H1 (cell line): ENCODE measurements around the gene KLHL30. TPM values are rescaled to one million over a fixed set of nuclear protein-coding genes. Genes with fewer than 3 reads are reported as not detected.
A peak's percentile ranks its signal among the peaks of the same experiment; 100 is the strongest.

Source experiments
- CTCF ChIA-PET: fragments of 300-600 bp; sonication (Branson Sonifier 250); formaldehyde crosslinking; loops from one replicate; lab custom pipeline; 2021; ENCODE audit not compliant: partially characterized antibody; lab: Charles Lee
- POLR2A ChIA-PET: fragments of 300-600 bp; sonication (Branson Sonifier 250); formaldehyde crosslinking; loops from one replicate; lab custom pipeline; 2021; ENCODE audit warnings: inconsistent platforms; ENCODE audit not compliant: partially characterized antibody; lab: Charles Lee
- DNase-seq, 2 experiments: peaks; one replicate each; pipeline versions ENCODE4 v3.0.0 to v3.0.0-alpha.2; 2010 to 2022; ENCODE audit warnings: low spot score in 2 of 2, low read depth in 1 of 2, mixed read lengths in 1 of 2
- FAIRE-seq: peaks from 2 replicates; lab custom pipeline; 2011; peaks lifted over from hg19 to GRCh38; lab: Jason Lieb, UNC
- H2AFZ ChIP-seq: 2 replicates; pipeline ENCODE4 v1.8.1; 2012; ENCODE audit warnings: low read length, inconsistent platforms
- H2AK5ac ChIP-seq: 2 replicates; pipeline ENCODE4 v1.6.1; 2013; ENCODE audit warnings: low read depth, low read length
- H2BK120ac ChIP-seq: replicated peaks from 2 replicates; pipeline ENCODE3; 2013; ENCODE audit warnings: low read depth, low read length, inconsistent platforms
- H2BK12ac ChIP-seq: 2 replicates; pipeline ENCODE4 v1.6.1; 2013; ENCODE audit warnings: low read depth, low read length
- H2BK15ac ChIP-seq: 2 replicates; pipeline ENCODE4 v1.6.1; 2013; ENCODE audit warnings: low read length
- H2BK20ac ChIP-seq: 2 replicates; pipeline ENCODE4 v1.6.1; 2013; ENCODE audit warnings: low read length
- H2BK5ac ChIP-seq: 2 replicates; pipeline ENCODE4 v1.6.1; 2013; ENCODE audit warnings: low read depth, low read length
- H3K14ac ChIP-seq: 2 replicates; pipeline ENCODE4 v1.6.1; 2013; ENCODE audit warnings: inconsistent platforms; ENCODE audit not compliant: insufficient read length
- H3K18ac ChIP-seq: 2 replicates; pipeline ENCODE4 v1.6.1; 2013; ENCODE audit warnings: low read length; ENCODE audit errors: extremely low read depth
- H3K23ac ChIP-seq: 2 replicates; pipeline ENCODE4 v1.6.1; 2013; ENCODE audit warnings: inconsistent platforms; ENCODE audit not compliant: insufficient read length
- H3K23me2 ChIP-seq: 2 replicates; pipeline ENCODE4 v1.6.1; 2013; ENCODE audit warnings: low read depth, low read length
- H3K27ac ChIP-seq: 2 replicates; pipeline ENCODE4 v1.6.1; 2011; ENCODE audit warnings: low read depth, low read length, inconsistent platforms
- H3K27me3 ChIP-seq, 4 experiments: replicated peaks in 1 of 4; 1 replicate in 1 of 4; 2 replicates in 3 of 4; pipeline versions ENCODE4 v1.6.1 to v1.8.1; 2011 to 2013; ENCODE audit warnings: low read length in 3 of 4, mild to moderate bottlenecking in 3 of 4, inconsistent platforms in 2 of 4, mixed read lengths in 2 of 4, moderate library complexity in 1 of 4; ENCODE audit not compliant: control insufficient read depth in 3 of 4, insufficient read depth in 3 of 4; ENCODE audit errors: extremely low read depth in 1 of 4
- H3K36me3 ChIP-seq, 4 experiments: 2 replicates each; pipeline versions ENCODE4 v1.6.1 to v1.8.1; 2011 to 2013; ENCODE audit warnings: mild to moderate bottlenecking in 4 of 4, low read length in 3 of 4, moderate library complexity in 2 of 4, control low read depth in 1 of 4, inconsistent platforms in 1 of 4; ENCODE audit not compliant: insufficient read depth in 4 of 4, control insufficient read depth in 2 of 4
- H3K4ac ChIP-seq: replicated peaks from 2 replicates; pipeline ENCODE3; 2013; ENCODE audit warnings: low read length, low read depth, mixed read lengths, inconsistent platforms; ENCODE audit not compliant: insufficient read length
- H3K4me1 ChIP-seq, 4 experiments: replicated peaks in 1 of 4; 1 replicate in 1 of 4; 2 replicates in 3 of 4; pipeline versions ENCODE4 v1.6.1 to v1.8.1; 2011 to 2013; ENCODE audit warnings: low read length in 3 of 4, inconsistent platforms in 2 of 4, mixed read lengths in 1 of 4; ENCODE audit not compliant: insufficient read depth in 4 of 4, control insufficient read depth in 3 of 4
- H3K4me2 ChIP-seq, 2 experiments: 2 replicates each; pipeline versions ENCODE4 v1.6.1 to v1.8.1; 2011 to 2013; ENCODE audit warnings: low read depth in 2 of 2, low read length in 2 of 2, control low read depth in 1 of 2, inconsistent platforms in 1 of 2, mild to moderate bottlenecking in 1 of 2; ENCODE audit not compliant: insufficient read depth in 1 of 2
- H3K4me3 ChIP-seq, 4 experiments: fragments of 200-600, 300-600 bp in 1 of 4; sonication (generic), shearing (Covaris generic), sonication (Bioruptor Twin) in 1 of 4; 2 replicates each; pipeline versions ENCODE4 v1.5.1 to v1.8.1; 2011 to 2016; ENCODE audit warnings: low read length in 4 of 4, low read depth in 3 of 4, control low read depth in 2 of 4, inconsistent platforms in 2 of 4, mild to moderate bottlenecking in 2 of 4, mixed read lengths in 1 of 4, moderate library complexity in 1 of 4; ENCODE audit not compliant: insufficient read depth in 2 of 4; ENCODE audit errors: extremely low read depth in 1 of 4
- H3K56ac ChIP-seq: replicated peaks from 2 replicates; pipeline ENCODE3; 2013; ENCODE audit warnings: low read depth, mild to moderate bottlenecking, mixed read lengths, low read length, inconsistent platforms; ENCODE audit not compliant: insufficient read length
- H3K79me1 ChIP-seq: 2 replicates; pipeline ENCODE4 v1.6.1; 2013; ENCODE audit warnings: low read depth, low read length, control low read depth
- H3K79me2 ChIP-seq, 2 experiments: 2 replicates each; pipeline versions ENCODE4 v1.6.1 to v1.8.1; 2012 to 2013; ENCODE audit warnings: low read length in 2 of 2, mild to moderate bottlenecking in 2 of 2, inconsistent platforms in 1 of 2; ENCODE audit not compliant: insufficient read depth in 2 of 2, control insufficient read depth in 1 of 2
- H3K9ac ChIP-seq, 4 experiments: replicated peaks in 1 of 4; 1 replicate in 1 of 4; 2 replicates in 3 of 4; pipeline versions ENCODE4 v1.6.1 to v1.8.1; 2011 to 2013; ENCODE audit warnings: low read depth in 3 of 4, low read length in 3 of 4, control low read depth in 2 of 4, mild to moderate bottlenecking in 2 of 4, moderate library complexity in 2 of 4, inconsistent platforms in 1 of 4; ENCODE audit errors: extremely low read depth in 1 of 4
- H3K9me3 ChIP-seq, 2 experiments: 2 replicates each; pipeline versions ENCODE4 v1.6.1 to v1.8.1; 2012 to 2013; ENCODE audit warnings: mild to moderate bottlenecking in 2 of 2, moderate library complexity in 2 of 2, control low read depth in 1 of 2, inconsistent platforms in 1 of 2, low read depth in 1 of 2, low read length in 1 of 2, mixed read lengths in 1 of 2; ENCODE audit not compliant: insufficient read depth in 2 of 2
- H4K20me1 ChIP-seq, 2 experiments: replicated peaks in 1 of 2; 2 replicates each; pipeline versions ENCODE3 to v1.8.1; 2011 to 2013; ENCODE audit warnings: inconsistent platforms in 2 of 2, low read length in 2 of 2, mild to moderate bottlenecking in 1 of 2; ENCODE audit not compliant: insufficient read depth in 2 of 2, control insufficient read depth in 1 of 2
- H4K5ac ChIP-seq: 2 replicates; pipeline ENCODE4 v1.6.1; 2013; ENCODE audit warnings: low read length, low read depth, mixed read lengths, inconsistent platforms; ENCODE audit not compliant: insufficient read length
- H4K8ac ChIP-seq: 2 replicates; pipeline ENCODE4 v1.8.0; 2013; ENCODE audit warnings: mild to moderate bottlenecking, moderate library complexity, low read length, inconsistent platforms; ENCODE audit not compliant: insufficient read depth; ENCODE audit errors: extremely low read depth
- H4K91ac ChIP-seq: replicated peaks from 2 replicates; pipeline ENCODE3; 2013; ENCODE audit warnings: low read length, mixed read lengths, inconsistent platforms; ENCODE audit not compliant: insufficient read length
- WGBS, 2 experiments: shearing (Covaris generic) in 1 of 2; methylation state at CpG; one replicate each; pipeline versions ENCODE4 v1.1.6 to v1.1.7; 2013 to 2015; ENCODE audit warnings: low lambda C conversion rate in 2 of 2, mixed read lengths in 2 of 2, inconsistent platforms in 1 of 2, low coverage in 1 of 2, missing lambda C conversion rate in 1 of 2; ENCODE audit not compliant: insufficient replicate concordance in 2 of 2, insufficient coverage in 1 of 2, insufficient read length in 1 of 2; ENCODE audit errors: extremely low coverage in 1 of 2, missing lambda C conversion rate in 1 of 2; 5-methylcytosine and 5-hydroxymethylcytosine counted together
- polyA plus RNA-seq, 7 experiments: library from polyadenylated mRNA; depleted of rRNA in 3 of 7; stranded (reverse) in 5 of 7; unstranded in 2 of 7; fragments of >200 nt in 5 of 7; fragments of 200-250 nt in 2 of 7; gene quantifications; 1 replicate in 5 of 7; 2 replicates in 1 of 7; 4 replicates in 1 of 7; pipeline versions ENCODE4 v1.2.1 to v1.2.3, GENCODE V29; 2011 to 2013; ENCODE audit warnings: missing spikeins in 2 of 7, mixed read lengths in 2 of 7
- total RNA-seq: library from RNA; stranded (reverse); fragmentation: NEBNext Ultra II Directional; extraction: Animal tissue kit (Norgen Biotek cat#: 25700); gene quantifications from 2 replicates; pipeline ENCODE4 v1.2.1, GENCODE V29; 2021

Gene KLHL30
- total and polyA plus RNA-seq, 2 of the 8 experiments (the other 6 are each of a cell fraction or from before 2014, with no cell fraction given) = not detected

DNA sequence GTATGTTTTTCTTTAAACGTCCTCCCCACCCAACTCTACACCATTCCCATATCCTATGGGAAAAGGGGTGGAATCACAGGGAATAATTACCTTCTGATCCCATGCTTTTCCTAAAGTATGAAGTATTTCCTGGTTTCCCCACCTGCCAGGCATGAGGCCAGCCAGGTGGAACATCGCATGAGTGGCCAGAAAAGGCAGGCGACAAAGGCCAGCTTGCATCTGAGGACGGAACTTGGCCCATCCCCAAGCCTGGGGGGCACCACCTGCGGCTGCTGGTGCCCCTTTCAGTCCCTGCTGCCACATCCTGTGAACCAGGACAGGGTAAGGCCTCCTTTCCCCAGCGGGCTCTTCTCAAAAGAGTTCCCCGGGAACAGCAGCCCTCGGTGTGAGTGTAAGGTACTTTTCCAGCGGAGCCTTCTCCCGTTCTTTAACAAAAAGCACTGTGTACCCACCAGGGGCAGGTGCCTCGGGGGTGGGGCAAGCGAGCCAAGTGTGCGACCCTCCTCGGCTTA, 19.1 kb downstream of the KLHL30 start:
- no peaks in the 10 kb centered on the region for H3K79me2 ChIP-seq
- DNase-seq (no peak), FAIRE-seq (no peak)
- no peak overlapping the region for H3K18ac ChIP-seq
- peaks cover 0 to 3% of the 10 kb centered on the region in 2 experiments for H4K20me1 ChIP-seq
- H3K27me3 ChIP-seq = peaks cover 8 to 45% (median 28%) of the 10 kb centered on the region in 4 experiments
- H3K23ac ChIP-seq = no peak overlapping the region
- H3K27ac ChIP-seq = no peak overlapping the region
- H2BK5ac ChIP-seq = no peak overlapping the region
- POLR2A ChIA-PET = interaction anchor here (0.7 kb wide), 1 partner anchor 19 kb away, joined by 3 read pairs; no protein-coding TSS in a partner anchor
- peaks cover 9% of the 10 kb centered on the region; the same call in 1 of the 2 replicates for H3K23me2 ChIP-seq
- no peak overlapping the region for H2AK5ac ChIP-seq
- H3K9ac ChIP-seq = no peak overlapping the region
- H2AFZ ChIP-seq = no peak overlapping the region
- CTCF ChIA-PET = interaction anchor here (0.7 kb wide), 1 partner anchor 674 kb away, joined by 3 read pairs; no protein-coding TSS in a partner anchor
- H2BK120ac ChIP-seq = no peak overlapping the region
- no peaks in the 10 kb centered on the region for H3K36me3 ChIP-seq
- 0 out of 2 replicates have a peak overlapping the region, but pooled peaks have one; percentile 65 for H4K8ac ChIP-seq
- H3K4ac ChIP-seq = no peak overlapping the region
- H2BK12ac ChIP-seq = no peak overlapping the region
- H3K9me3 ChIP-seq = no peaks in the 10 kb centered on the region
- peaks cover 0 to 21% (median 5%) of the 10 kb centered on the region in 4 experiments; a peak in 5 of 7 replicates for H3K4me1 ChIP-seq
- peak overlapping the region; percentile 73 to 81 for H3K4me2 ChIP-seq
- H3K56ac ChIP-seq = no peak overlapping the region
- H3K79me1 ChIP-seq = no peaks in the 10 kb centered on the region
- H4K91ac ChIP-seq = no peak overlapping the region
- no peak overlapping the region for H4K5ac ChIP-seq
- no peak overlapping the region for H2BK20ac ChIP-seq
- WGBS, 2 experiments = 61% methylated on average over 14 of the region's 14 CpGs; no CpG with 5 or more reads in 1 of the 2 experiments
- 0 out of 2 replicates have a peak overlapping the region, but pooled peaks have one; percentile 29 for H2BK15ac ChIP-seq
- no peak overlapping the region for H3K14ac ChIP-seq
- H3K4me3 ChIP-seq = peak overlapping the region; percentile 52 to 83 (median 59); a peak in 5 of 8 replicates
